Tibial artery (tissue), 4 donors: ENCODE measurements around the gene FAM124A.
A peak's percentile ranks its signal among the peaks of the same experiment; 100 is the strongest.

Source experiments
- DNase-seq, 2 donors: peaks; one replicate each; pipeline ENCODE4 v3.0.0-alpha.2; 2019
- H3K27ac ChIP-seq, 2 donors: fragments of 200-600 bp; sonication (generic) in 1 of 2; 1 replicate in 1 of 2; 2 replicates in 1 of 2; pipeline ENCODE4 v1.5.1; 2018 to 2019; ENCODE audit warnings: mild to moderate bottlenecking in 1 of 2
- H3K27me3 ChIP-seq, 2 donors: fragments of 200-600 bp; sonication (generic) in 1 of 2; one replicate each; pipeline versions ENCODE4 v1.5.1 to v1.6.0; 2016 to 2019
- H3K36me3 ChIP-seq, 3 donors: fragments of 200-600 bp; sonication (generic) in 2 of 3; one replicate each; pipeline ENCODE4 v1.5.1; 2016 to 2019; ENCODE audit warnings: mild to moderate bottlenecking in 2 of 3
- H3K4me1 ChIP-seq, 4 donors: fragments of 200-600 bp; sonication (generic) in 2 of 4; 1 replicate in 3 of 4; 2 replicates in 1 of 4; pipeline ENCODE4 v1.5.1; 2016 to 2019
- H3K4me3 ChIP-seq, 2 donors: fragments of 200-600 bp; sonication (generic) in 1 of 2; 1 replicate in 1 of 2; 2 replicates in 1 of 2; pipeline ENCODE4 v1.5.1; 2018 to 2019; ENCODE audit warnings: mild to moderate bottlenecking in 2 of 2
- H3K9me3 ChIP-seq, 3 donors: fragments of 200-600 bp; sonication (generic) in 1 of 3; one replicate each; pipeline ENCODE4 v1.5.1; 2016 to 2019
- CTCF ChIP-seq, 2 experiments: fragments of 200-600 bp in 1 of 2; fragments of 450-650 bp in 1 of 2; IDR thresholded peaks; one replicate each; pipeline ENCODE4 v1.5.1; 2017 to 2019; ENCODE audit warnings: antibody characterized with exemption in 2 of 2, mild to moderate bottlenecking in 1 of 2, moderate library complexity in 1 of 2
- intact Hi-C: fragments of 100-400 bp; cut with DNase I; formaldehyde crosslinking; loops from one replicate; pipeline ENCODE4 v1.15.0; 2023; ENCODE audit warnings: low total_unique reads

Gene FAM124A

DNA sequence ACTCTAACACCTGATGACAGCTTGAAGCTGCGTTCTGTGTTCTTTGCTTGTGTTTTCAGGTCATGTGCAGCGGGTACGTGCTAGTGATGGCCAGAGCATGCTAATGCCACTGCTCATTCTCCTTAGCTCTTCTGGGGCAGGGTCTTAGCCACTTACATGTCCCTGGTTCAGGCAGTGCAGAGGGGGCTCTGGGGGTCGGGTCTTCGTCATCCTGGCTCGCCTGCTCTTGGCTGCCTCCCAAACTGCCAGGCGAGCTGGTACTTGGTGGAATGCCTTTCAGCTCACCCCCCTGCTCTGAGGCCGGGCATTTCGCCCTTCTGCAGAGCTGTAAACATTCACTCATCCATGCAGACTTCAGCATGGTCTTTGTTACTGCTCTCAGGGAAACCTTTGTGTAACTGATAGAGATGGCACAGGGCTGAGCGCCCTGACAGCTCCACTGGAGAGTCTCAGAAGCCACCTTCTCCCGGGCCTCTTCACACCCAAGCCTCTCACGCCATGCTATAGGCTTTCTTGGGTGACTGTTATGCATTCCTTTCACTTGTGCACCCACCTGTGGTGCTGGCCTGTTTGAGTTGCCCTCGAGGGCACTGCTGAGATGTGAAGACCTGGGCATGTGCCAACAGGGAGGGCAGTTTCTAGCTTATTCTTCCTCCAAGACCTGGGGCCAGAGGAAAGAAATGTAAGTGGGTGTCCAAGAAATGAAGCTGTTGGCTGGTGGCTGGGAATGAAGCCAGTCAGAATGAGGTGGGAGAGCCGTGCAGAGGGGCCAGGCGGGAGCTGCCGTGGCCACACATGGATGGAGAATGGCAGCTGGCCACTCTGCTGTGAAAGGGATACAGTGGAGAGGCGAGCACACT, 24.4 kb downstream of the FAM124A start:
- no peak for TF ChIP-seq CTCF (IDR thresholded peaks at IDR 0.05)
- peaks cover 3 to 5% (median 3%) of the 10 kb centered on the region in 3 donors for H3K36me3 ChIP-seq
- no peaks in the 10 kb centered on the region for H3K27me3 ChIP-seq
- intact Hi-C loops: no loop called here
- H3K4me1 ChIP-seq: peaks cover 0 to 15% (median 11%) of the 10 kb centered on the region in 4 donors
- no peaks in the 10 kb centered on the region for H3K9me3 ChIP-seq
- H3K4me3 ChIP-seq: no peak overlapping the region
- no peak for DNase-seq
- no peak overlapping the region for H3K27ac ChIP-seq

DNA sequence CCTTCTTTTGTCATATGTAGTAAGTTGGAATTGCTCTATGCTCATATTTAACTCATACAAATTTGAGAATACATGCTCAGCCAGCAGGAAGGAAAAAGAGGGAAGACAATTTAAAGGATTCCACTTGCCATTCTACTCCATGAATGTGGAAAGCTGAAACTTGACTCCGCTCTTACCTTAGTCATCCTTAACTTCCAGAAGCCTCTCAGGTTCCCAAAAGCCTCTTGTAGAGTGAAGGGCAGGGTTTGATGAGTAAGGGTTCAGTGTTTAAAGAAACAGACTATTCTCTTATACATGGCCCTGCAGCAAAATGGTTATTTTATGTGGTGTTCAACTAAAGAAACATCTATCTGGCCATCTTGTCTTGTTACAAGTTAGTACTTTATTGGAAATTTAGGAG, 27.1 kb downstream of the FAM124A start:
- no peak overlapping the region for H3K27ac ChIP-seq
- DNase-seq: no peak
- H3K27me3 ChIP-seq: no peaks in the 10 kb centered on the region
- intact Hi-C loops: no loop called here
- no peaks in the 10 kb centered on the region for H3K9me3 ChIP-seq
- TF ChIP-seq CTCF (IDR thresholded peaks at IDR 0.05): no peak
- no peak overlapping the region for H3K4me3 ChIP-seq
- peaks cover 0 to 15% (median 11%) of the 10 kb centered on the region in 4 donors for H3K4me1 ChIP-seq
- peaks cover 8 to 12% (median 11%) of the 10 kb centered on the region in 3 donors for H3K36me3 ChIP-seq

DNA sequence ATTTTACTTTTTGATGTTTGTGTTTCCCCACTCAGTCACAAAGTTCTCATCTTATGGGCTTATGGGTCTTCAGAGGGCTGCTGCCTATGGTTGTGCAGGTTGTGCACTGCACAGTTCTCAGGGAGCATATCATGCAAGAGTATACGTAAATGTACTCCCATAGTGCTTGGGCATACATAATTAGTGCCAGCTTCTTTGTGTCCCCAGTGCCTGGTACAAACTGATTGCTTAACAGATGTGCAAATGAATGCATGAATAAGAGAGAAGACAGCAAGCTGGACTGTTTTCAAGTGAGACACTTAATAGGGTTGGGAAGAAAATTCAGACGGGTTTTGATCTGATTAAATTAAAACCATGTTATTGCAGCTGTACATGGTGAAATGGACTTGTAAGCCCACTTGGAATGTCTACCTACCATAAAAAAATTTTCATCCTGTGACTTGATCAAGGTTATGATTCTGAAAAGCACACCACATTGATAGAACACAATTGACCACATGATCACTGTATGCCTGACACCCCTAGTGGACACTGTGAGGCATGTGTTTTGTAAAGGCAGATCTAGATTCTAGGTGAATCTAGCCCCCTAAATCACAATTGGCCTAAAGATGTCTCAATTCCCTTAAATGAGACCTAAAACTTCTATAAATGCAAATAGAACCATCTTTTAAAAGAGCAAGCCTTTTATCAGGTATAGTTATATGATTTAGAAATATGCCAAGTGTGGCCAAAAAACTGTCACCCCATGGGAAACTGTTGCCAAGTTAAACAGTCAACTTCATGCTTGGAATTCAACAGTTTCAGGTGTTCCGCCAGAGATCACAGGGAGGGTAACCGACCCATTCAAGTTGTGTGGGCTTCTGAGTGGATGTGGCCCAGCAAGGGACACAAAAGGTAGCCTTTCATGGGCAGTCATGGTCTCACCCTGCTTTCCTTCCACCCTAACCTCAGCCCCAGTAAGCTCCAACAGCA, 27.9 kb downstream of the FAM124A start:
- Histone ChIP-seq H3K27me3 (no peaks in the 10 kb centered on the region), H3K9me3 (no peaks in the 10 kb centered on the region), H3K4me1 (peaks cover 0 to 15% (median 11%) of the 10 kb centered on the region in 4 donors), H3K27ac (no peak overlapping the region), H3K4me3 (no peak overlapping the region), H3K36me3 (peaks cover 8 to 12% (median 11%) of the 10 kb centered on the region in 3 donors)
- DNase-seq: no peak
- intact Hi-C loops: no loop called here
- TF ChIP-seq CTCF (IDR thresholded peaks at IDR 0.05): peak in 1 of 2 experiments; percentile 10

GRCh38 chr13:51251480-51251879, 29.3 kb downstream of the FAM124A start:
- Histone ChIP-seq H3K4me1 (peaks cover 0 to 10% (median 9%) of the 10 kb centered on the region in 4 donors), H3K27me3 (no peaks in the 10 kb centered on the region), H3K9me3 (no peaks in the 10 kb centered on the region), H3K4me3 (no peak overlapping the region), H3K27ac (no peak overlapping the region), H3K36me3 (peaks cover 8 to 12% (median 11%) of the 10 kb centered on the region in 3 donors)
- no peak for DNase-seq
- intact Hi-C loops: no loop called here
- TF ChIP-seq CTCF (IDR thresholded peaks at IDR 0.05): no peak

DNA sequence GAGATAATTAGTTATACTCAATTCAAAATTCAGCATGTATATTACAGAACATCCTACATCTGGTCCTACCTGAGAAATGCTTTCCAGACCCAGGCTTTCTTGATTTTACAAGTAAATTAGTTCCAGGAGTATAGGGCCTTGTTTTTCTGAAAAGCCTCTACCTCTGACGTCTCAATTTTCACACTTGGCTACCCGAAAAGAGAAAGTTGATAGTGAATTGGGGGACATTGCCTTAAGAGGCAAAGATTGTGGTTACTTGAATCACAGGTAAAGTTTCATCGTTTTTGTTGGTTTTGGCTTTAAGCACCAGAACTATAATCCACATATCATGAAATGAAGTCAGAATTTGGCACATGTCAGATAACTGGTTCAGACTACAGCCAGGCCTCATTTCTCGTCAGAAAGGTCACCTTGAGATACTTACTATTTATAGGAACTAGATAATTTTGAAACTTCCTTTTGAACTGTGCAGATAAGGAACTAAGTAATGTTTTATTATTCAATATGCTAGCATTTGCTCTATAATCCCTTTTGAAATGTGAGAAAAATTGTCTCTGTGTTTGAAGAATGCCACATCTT, 30.8 kb downstream of the FAM124A start:
- intact Hi-C loops: no loop called here
- Histone ChIP-seq H3K27me3 (no peaks in the 10 kb centered on the region), H3K27ac (no peak overlapping the region), H3K4me1 (no peaks in the 10 kb centered on the region), H3K36me3 (peaks cover 12 to 17% (median 17%) of the 10 kb centered on the region in 3 donors), H3K9me3 (no peaks in the 10 kb centered on the region), H3K4me3 (no peak overlapping the region)
- TF ChIP-seq CTCF (IDR thresholded peaks at IDR 0.05): no peak
- no peak for DNase-seq
